CD4-positive, alpha-beta T cell treated with Interleukin-10 for 1 hour (primary cell): Measurements from ENCODE around the gene LTBP2.

Source experiments
- DNase-seq: peaks from one replicate; pipeline ENCODE4 v3.0.0-alpha.2; 2020

The LTBP2 gene

DNA sequence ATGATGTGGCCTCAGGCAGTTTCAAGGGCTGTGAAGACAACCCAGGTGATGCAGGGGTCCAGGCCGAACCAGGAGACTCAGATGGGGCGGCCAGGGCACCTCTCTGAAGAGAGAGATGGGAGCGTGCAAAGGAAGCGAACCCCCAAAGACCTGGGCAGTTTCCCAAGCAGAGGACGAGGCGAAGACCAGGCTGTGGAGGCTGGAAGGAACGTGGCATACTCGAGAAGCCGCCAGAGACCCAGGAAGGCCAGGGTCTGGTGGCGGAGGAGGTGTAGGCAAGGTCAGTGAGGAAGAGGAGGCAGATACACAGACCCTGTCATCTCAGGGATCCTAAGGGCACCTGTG lies 24.7 kb downstream of the LTBP2 start:
- no peak for DNase-seq

DNA sequence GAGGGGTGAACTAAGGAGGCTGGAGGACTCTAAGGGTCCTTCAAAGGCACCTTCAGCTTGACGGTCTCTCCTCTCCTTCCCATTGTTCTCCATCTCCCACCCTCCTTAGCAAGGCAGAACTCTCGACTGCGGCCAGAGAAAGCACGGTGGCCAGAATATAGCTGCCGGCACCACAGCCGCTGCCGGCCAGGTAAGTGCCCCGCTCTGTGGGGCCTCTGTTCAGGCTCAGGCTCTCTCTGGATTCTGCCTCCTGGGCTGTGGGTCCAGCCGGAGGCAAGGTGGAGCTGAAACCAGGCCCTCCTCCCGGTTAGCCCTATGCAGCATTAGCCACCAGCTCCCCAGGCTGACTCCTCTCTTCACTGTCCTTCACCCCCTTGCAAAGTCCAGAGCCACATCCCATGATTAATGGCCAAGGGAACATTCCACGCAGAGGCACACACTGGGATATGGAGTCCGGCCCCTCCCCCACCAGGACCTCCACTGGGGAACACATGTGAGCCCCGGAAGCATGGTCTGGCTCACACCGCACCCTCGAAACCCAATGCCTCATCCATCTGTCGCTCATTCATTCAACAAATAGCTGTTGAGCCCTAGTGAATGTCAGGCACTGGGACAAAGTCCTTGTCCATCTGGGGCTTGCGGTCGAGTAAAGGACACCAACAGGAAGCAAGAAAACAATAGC lies 25.2 kb downstream of the LTBP2 start:
- DNase-seq = no peak

GRCh38 chr14:74585406-74586335 lies 26.4 kb downstream of the LTBP2 start:
- DNase-seq = no peak

GRCh38 chr14:74584951-74585350 lies 27.1 kb downstream of the LTBP2 start:
- DNase-seq = no peak

GRCh38 chr14:74583689-74584434 lies 28.2 kb downstream of the LTBP2 start:
- no peak for DNase-seq

DNA sequence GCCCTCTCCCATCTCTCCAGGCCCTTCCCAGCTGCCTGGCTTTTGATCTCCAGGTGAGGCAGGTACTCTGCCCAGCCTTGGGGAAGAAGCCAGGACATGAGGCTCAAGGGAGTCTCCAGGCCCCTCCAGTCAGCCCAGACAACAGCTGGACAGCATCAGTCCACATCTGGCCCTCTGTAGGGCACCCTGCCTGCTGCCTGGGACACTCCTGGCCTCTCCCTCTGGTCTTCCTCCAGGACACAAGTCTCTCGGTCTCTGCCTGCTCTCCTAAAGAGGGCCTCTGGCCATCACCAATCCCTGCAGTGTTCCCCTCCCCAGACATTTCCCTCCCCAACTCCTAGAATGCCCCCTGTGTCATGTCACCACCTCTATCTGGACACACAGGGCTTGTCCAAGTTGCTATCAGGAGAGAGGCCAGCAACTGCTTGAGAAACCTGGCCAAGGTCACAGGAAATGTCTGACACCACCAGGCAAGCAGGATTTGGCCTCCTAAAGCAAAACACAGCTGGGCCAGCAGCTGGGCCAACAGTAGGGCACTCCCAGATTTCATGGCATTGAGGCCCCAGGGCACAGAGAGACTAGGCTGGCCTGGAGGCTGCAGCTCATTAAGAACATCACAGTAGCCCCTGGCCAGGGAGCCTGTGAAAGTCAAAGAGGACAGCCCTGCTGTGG lies 29.0 kb downstream of the LTBP2 start:
- no peak for DNase-seq

GRCh38 chr14:74580275-74580672 lies 31.8 kb downstream of the LTBP2 start:
- DNase-seq = no peak

- DNase-seq = no peak
Measured at GRCh38 chr14:74579447-74580274, 32.4 kb downstream of the LTBP2 start.

- no peak for DNase-seq
Measured at GRCh38 chr14:74578479-74578878, 33.6 kb downstream of the LTBP2 start.

GRCh38 chr14:74577948-74578275 lies 34.1 kb downstream of the LTBP2 start:
- DNase-seq = no peak

GRCh38 chr14:74577247-74577947 lies 34.6 kb downstream of the LTBP2 start:
- no peak for DNase-seq

DNA sequence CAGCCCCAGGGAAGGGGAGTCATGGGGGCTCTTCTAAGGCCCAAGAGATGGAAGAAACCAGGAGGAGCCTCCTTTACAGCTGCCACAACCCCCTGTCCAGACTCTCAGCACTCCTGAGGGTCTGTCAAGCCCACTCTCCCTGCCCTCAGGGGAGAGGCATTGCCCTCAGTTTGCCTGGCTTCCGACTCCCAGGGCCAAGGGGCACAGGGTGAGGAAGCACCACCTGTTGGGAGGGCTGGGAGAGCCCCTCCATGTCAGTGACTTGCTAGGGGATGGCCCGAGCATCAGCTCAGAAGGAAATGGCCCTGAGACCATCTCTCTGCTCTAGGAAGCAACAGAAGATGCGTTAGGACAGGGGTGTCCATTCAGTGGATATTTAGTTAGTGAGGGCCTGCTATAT lies 36.1 kb downstream of the LTBP2 start:
- no peak for DNase-seq

DNA sequence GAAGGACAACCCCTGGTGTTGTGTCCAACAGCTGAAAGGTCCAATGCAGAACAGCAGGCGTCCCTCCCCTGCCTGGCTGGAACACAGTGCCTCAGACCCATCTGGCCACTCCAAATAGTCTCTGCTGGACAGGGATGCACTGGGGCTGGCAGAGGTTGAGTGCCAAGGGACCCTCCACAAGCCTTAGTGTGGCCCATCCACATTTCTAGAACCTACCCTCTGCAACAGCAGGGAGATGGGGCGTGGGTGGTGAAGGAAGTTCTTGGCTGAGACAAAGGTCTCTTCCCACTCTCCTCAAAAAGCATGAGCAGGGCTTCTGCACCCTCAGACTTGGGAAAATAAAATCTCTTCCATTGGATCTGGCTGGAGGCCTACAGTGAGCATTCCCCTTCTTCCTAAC lies 36.5 kb downstream of the LTBP2 start:
- DNase-seq = no peak

- DNase-seq = no peak
Measured at GRCh38 chr14:74574706-74575105, 37.3 kb downstream of the LTBP2 start.

GRCh38 chr14:74574090-74574433 lies 38.0 kb downstream of the LTBP2 start:
- peak; percentile 44 for DNase-seq

DNA sequence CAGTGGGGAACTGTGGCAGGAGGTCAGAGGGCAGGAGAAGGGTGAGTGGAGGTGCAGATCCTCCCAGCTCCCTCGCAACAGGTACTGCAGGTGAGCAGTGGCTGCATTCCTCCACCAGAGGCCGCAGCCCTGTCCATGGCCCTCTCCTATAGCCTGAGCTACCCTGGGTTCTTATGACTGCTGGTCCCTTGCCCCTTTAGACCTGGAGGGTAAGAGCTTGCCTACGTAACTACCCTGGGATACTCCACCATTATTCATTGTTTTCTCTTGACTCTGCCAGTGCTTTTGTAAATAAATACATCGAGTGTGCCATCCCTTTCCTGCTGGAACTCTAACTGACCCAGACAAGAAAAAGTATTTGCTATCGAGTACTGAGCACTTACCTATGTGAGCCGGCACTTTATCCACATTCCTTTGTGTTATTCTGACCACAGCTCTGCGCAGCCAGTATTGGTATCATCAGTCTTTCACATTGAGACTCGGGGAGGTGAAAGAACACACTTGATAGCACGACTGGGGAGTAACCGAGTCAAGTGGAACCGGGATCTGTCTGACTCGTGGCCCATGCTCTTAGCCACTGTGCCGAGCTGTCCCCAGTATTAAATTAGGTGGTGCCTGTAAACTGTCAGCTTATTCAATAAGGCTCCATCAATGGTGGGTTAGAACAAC lies 38.5 kb downstream of the LTBP2 start:
- no peak for DNase-seq

GRCh38 chr14:74572726-74573301 lies 39.2 kb downstream of the LTBP2 start:
- DNase-seq = no peak

DNA sequence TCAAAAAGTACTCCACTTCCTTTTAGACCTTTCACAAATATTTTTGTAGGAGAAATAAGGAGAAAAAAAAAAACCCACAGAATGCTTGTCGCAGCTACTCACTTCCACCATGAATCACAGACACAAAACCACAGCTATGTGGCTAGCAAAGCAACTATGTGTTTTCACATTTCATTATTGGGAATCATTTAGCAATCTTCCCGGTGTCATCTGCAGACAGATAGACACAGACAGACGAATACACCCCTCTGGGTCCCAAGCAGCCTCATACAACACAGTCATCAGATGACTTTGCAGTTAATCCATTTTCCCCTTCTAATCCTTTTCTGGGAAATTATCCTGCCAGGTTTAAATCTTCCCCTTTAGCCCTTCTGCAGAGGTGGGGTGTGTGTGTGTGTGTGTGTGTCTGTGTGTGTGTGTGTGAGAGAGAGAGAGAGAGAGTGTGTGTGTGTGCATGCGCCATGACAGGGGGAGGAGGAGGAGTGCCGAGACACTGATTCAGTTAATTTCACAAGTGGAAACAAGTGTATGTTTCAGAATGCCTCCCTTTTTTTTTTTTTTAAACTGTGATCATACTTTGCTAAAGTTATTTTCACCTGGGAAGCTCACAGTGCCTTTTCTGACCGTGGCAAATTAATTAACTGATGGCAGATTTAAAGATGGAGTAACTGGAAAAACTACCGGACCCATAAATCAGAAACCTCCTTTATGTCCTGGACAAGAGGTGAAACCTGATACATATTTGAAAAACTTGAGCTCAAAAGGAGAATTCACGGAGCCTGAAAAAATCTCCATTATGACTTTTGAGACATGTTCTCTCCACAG lies 39.9 kb downstream of the LTBP2 start:
- DNase-seq = no peak

GRCh38 chr14:74571441-74571841 lies 40.6 kb downstream of the LTBP2 start:
- no peak for DNase-seq

GRCh38 chr14:74570696-74571095 lies 41.3 kb downstream of the LTBP2 start:
- DNase-seq = no peak
